ENCODE results near the gene MYL3. TPM values are rescaled to one million over a fixed set of nuclear protein-coding genes. Genes with fewer than 3 reads are reported as not detected.

MYL3 gene
- total RNA-seq, 1 donor from 2014 or later, result 3,804 TPM

DNA sequence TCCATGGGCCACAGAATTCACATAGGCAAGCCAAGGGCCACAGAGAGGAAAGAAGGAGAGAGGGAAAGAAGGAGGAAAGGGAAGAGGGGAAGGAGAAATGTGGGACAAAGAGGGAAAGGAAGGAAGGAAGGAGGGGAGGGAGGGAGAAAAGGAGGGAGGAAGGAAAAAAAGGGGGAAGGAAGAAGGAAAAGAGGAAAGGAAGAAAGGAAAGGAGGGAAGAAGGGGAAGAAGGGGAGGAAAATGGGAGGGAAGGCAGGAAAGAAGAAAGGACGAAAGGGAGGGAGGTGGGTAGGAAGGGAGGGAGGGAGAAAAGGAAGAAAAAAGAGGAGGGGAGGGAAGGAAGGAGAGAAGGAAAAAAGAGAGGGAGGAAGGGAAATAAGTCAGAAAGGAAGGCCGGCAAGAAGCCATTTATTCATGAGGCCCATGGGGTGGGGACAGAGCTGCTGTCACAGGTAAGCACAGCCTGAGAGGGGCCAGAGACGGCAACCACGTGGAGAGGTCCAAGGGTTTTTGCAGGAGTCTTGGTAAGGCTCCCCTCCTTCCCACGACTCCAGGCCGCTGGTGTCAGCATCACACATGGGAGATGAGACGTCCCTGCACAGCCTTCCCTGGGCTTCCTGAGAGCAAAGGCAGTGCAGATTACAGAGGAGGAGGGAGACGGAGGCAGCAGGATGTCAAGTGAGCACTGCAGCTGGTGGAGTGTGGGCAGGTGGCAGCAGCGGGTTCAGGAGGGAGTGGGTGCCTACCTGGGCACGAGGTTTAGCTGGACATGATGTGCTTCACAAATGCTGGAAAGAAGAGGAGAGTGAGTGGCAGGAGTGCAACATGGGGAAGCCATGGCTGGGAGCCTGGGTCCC, 5.5 kb downstream of the MYL3 start:
- intact Hi-C loops (cut with DNase I), result no loop called here

DNA sequence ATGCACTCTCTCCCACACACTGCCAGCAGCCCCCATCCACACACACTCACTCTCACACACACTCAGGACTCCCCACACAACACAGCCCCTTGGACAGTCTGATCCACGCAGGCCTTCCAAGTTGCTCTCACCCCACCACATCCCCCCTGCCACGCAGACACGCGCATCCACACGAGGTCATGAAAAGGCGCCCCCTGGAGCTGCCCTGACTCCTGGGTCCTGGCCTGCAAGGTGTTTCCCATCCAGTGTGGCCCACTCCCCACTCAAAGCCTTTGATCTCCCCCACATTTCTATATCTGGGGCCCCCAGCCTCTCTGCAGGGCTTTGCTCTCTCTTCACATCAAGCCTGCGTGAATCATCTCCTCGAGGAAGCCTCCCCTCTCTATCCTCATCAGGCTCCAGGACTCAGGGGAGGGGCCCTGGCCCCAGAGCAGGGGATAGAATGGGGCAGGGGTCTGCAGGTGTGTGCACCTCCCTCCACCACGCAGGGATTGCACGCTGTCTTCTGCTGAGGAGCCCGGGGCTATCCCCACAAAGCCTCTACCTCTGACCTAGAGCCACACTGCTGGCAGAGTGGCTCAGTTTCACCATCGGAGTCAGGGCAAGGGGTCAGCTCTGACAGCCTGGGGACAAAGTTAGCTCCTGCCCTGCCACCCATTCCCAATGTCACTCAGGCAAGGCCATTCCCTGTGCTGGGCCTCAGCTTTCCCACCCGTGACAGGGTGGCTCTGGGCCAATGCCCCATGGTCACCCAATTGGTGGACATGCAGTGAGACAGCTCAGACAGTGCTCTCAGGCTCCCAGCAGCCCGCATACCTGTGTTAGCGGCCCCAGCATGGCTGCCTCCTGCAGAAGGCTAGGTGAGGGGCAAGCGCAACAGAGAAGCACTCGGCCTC, 6.4 kb downstream of the MYL3 start:
- peak; percentile 74 for DNase-seq (ENCODE audit: low spot score)
- intact Hi-C loops (cut with DNase I), result no loop called here

More for the DNA sequence above, 5.5 kb downstream of the MYL3 start:
- no peak for DNase-seq (ENCODE audit: low spot score)

DNA sequence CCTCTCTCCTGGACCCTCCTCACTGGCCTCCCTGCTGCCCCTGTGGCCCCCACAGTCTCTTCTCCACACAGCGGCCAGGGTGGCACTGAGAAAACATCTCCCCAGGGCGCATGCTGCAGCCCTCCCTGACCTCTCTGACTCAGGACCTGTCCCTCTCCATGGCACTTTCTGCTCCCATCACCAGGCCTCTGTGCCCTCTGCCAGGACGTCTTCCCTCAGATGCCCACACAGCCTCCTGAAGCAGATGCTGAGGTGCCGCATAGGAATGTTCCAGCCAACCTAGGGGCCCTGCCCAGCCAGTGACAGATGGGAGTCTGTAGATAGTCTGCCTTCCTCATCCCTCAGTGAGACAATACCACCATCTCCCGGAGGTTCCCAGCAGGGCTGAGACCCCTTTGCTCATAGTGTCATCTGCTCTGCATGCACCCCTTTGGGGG, 8.7 kb downstream of the MYL3 start:
- DNase-seq (ENCODE audit: low spot score), result peak; percentile 65

DNA sequence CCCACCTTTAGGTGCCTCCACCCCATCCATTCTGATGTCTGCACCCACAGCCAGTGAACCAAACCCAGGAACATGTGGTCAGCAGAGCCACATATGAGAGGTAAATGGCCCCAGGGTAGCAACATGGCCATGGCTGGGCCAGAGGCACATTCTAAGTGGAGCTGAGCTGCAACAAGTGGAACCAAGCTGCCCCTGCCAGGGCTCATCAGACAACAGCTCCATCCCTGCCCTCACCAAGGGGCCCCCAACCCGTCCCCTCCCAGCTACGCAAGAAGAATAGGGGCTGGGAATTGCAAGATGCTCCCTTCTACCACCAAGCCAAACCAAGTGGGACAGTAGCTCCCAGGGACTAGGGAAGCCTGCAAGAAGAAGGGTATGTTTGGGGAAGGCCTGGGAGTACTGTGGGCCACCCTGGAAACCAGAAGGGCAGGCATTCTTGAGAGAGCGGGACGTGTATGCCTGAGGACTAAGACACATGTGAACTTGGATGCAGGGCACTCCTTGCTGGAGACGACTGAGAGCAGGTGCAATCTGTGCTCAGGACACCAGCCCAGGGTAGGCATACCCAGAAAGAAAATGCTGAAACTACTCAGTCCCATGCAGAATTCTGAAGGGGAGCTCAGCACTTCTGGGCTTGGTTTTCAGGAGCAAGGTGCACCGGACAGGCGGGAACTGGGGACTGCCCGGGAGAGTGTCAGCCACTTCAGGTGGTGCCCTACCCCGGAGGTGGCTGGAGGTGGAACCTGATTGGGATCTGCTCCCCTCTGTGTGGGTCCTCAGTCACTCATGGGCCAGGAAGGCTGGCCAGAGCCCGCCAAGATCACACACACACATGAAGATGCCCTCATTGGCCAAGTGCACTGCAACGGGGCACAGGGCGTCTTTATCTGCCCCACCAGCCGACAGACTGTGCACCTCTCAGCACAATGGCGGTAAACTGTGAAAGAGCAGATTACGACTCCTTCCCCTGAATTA, 9.5 kb downstream of the MYL3 start:
- peak; percentile 72 for DNase-seq (ENCODE audit: low spot score)
- intact Hi-C loops (cut with DNase I), result no loop called here

More for the DNA sequence above, 8.7 kb downstream of the MYL3 start:
- intact Hi-C loops (cut with DNase I), result no loop called here

DNA sequence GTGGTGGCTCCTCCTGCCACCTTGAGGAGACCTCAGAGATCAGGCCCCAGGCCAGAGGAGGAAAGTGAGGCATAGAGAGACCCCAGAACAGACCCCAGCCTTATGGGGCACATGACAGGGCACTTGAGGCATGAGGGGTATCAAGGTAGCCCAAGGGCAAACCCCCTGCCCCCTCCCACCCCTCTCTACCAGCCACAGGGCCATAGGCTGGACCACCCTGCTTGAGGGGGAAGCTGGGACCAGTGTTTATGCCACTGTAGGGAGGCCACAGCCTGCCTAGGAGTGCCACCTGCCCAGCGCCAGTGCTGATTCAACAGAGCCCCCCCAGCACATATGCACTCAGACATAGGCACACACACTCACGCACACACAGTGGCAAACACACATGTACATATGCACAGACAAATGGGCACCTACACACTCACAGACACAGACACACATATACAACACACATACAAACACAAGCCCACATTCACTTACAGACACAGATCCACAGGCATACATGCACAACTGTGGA, 10.3 kb downstream of the MYL3 start:
- DNase-seq (ENCODE audit: low spot score), result peak; percentile 50
- intact Hi-C loops (cut with DNase I), result no loop called here

DNA sequence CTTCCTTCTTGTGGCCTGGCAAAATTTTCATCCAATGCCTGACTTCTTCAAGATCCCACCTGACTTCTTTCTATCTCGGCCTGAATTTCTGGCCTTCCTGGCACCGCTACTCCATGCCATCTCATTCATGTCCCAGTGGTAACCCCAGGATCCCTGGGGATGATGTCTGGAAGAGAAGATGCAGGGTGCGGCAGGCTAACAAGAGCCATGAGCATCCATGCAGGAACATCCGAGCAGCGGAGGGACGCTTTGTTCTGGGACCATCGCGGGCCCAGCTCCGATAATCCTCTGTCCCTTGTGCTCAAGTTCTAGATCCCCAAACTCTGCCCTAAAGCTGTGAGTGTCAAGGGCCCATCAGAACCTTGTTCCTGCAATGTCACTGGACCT, 10.9 kb downstream of the MYL3 start:
- DNase-seq (ENCODE audit: low spot score), result peak; percentile 71
- intact Hi-C loops (cut with DNase I), result no loop called here

DNA sequence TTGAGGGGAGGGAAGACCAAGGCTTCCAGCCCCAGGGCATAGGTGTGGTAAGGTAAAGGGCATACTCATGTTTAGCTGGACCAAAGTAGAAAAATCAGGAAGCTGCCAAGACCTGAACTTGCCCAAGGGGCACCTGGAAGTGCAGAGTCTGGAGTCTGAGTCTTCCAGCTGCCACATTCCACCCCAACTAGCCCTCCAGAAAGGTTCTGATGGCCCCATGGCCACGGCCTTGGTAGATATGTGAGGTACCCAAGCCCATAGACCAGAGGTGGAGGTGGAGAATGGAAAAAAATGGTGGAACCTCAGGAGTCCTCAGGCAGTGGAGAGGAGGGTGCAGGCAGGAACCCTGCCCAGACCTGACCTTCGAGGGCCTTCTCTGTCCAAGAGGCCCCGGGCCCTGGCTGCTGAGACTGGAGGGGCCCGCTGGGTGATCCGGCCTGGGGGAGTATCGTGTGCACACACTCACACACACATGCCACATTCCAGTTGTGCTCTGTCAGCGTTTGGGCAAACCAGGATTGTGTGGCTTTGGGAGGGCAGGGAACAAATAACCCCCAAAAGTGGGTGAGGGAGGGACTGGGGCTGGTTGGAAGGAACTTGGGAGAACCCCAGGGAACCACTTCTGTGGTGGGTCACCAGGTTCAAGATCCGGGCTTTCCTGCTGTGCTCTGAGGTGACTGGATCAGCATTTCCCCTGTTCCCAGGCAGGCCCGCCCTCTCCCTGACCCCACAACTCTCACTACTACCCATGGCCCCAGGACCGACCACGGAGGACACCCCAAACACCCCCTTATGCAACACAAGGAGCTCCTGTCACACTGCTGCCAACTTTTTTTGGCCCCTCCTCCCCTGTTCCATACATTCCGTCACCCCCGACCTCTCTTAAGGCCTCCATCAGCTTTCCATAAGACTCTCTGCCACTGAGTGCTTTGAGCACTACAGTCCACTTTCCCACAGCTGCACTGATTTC, 11.6 kb downstream of the MYL3 start:
- peak; percentile 75 for DNase-seq (ENCODE audit: low spot score)
- intact Hi-C loops (cut with DNase I), result no loop called here

DNA sequence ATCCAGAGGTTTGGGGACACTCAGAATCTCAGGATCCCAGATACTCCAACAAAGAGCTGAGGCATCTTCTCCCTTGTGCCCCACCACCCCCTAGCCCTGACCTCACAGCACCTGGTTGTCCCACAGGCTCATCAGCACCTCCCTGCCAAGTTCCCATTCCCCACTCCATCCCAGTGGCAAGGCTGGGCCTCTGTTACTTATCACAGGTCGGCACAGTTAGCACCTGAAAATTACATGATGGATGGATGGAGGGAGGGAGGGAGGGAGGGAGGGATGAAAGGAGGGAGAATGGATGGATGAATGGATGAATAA, 12.8 kb downstream of the MYL3 start:
- DNase-seq (ENCODE audit: low spot score), result peak; percentile 64
- intact Hi-C loops (cut with DNase I), result no loop called here

DNA sequence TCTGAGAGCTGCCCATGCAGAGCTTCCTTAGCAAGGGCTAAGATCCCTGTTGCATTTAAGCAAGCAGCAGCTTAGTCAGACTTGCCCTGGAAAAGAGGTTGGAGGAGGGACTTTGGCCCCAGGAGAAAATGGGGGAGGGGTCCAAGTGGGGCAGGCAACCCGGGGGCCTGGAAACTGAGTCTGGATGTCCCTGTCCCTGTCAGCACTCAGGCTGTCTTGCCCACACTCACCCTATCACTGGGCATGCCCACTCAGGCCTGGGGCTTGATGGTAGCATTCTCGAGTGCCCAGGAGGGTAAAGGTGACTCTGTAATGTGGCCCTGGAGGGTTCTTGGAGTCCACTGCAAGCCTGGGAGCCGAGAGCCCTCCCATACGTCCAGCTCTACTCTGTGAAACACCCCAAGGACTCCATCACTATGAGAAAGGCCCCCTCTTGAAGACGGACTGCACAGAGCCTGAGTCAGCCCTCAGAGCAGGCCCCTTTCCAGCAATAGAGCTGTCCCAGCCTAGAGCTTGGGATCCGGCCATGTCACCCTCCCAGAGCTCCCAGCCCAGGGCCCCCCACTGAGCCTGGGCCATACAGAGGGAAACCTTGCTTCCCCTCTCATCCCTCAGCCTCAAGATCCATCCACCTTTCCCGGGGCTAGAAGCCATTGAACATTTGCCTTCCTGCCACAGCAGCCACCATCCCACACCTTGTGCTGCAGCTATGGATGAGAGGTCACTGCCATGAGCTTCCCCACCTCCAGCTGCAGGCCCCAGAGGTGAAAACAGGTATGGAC, 13.4 kb downstream of the MYL3 start:
- intact Hi-C loops (cut with DNase I), result no loop called here
- peak; percentile 72 for DNase-seq (ENCODE audit: low spot score)

DNA sequence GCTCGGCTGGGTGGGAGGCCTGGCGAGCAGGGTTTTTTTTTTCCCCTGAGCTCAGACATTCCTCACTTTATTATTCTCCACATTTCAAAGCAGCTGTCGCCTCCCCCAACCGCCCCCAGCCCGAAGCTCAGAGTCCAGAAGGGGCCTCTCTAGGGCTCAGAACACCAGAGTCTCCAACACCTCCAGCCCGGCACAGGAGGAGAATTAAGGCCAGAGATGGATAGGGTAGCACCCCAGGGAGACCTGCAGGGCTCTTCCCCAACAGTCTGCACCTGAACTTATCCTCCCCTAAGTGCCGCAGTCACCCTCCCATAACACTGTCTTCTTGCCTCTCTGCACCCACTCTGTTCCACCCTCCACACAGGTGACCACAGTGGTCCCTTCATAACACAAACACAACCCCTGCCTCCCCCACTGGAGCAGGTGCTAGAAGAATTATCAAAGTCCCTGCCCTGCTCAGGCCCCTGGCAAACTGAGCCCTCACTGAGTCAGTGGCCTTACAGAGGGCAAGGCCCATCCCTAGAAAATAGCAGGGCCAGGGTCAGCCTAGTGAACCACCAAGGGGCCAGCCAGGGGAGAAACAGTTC, 14.1 kb downstream of the MYL3 start:
- intact Hi-C loops (cut with DNase I), result no loop called here
- peak; percentile 64 for DNase-seq (ENCODE audit: low spot score)

DNA sequence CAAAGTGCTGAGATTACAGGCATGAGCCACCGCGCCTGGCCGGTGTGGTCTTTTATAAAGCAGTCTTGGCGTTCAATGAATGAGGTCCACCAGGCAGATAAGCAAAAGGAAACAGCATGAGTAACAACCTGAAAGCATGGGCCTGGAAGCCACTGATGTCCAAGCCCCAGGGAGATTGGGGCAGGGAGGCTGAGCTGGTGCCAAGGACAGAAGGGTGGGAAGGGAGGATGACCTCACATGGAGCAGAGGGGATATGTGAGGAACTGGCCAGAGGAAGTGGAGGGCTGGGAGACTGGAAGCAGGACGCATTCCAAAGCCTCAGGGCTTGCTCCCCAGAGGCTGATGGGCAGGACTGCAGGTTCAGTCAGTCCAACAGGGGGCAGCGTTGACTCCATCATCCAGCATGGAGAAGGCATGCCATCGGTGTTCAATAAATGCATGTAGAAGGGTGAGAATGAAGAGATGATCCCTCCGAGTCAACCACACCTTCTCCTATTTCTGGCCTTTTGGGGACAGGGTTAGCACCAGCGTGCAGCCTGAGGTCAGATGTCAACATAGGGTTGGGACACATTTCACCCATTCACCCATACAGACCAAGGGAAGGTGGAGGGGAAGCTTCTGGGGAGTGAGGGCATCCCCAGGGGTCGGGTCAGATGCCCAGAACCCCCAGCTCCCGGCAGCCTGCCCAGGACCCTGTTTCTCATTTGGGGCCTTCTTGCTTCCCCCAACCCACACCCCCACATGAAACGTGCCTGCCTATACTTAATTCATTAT, 14.8 kb downstream of the MYL3 start:
- DNase-seq (ENCODE audit: low spot score), result peak; percentile 76
- intact Hi-C loops (cut with DNase I), result no loop called here

DNA sequence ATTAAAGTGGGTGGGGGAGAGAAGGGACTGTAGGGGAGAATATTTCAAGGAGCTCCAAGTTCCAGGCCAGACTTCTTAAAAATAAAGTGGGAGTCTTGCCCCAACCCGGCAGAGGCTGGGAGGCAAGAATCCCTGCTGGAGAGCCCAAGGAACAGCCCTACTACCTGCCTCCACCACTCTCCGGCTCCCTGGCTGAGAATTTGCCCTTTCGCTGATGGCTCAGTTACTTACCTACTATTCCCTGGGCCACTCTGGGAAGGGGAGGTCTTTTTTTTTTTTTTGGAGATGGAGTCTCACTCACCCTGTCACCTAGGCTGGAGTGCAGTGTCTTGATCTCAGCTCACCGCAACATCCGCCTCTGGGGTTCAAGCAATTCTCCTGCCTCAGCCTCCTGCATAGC, 15.5 kb downstream of the MYL3 start:
- DNase-seq (ENCODE audit: low spot score), result no peak
- intact Hi-C loops (cut with DNase I), result no loop called here

DNA sequence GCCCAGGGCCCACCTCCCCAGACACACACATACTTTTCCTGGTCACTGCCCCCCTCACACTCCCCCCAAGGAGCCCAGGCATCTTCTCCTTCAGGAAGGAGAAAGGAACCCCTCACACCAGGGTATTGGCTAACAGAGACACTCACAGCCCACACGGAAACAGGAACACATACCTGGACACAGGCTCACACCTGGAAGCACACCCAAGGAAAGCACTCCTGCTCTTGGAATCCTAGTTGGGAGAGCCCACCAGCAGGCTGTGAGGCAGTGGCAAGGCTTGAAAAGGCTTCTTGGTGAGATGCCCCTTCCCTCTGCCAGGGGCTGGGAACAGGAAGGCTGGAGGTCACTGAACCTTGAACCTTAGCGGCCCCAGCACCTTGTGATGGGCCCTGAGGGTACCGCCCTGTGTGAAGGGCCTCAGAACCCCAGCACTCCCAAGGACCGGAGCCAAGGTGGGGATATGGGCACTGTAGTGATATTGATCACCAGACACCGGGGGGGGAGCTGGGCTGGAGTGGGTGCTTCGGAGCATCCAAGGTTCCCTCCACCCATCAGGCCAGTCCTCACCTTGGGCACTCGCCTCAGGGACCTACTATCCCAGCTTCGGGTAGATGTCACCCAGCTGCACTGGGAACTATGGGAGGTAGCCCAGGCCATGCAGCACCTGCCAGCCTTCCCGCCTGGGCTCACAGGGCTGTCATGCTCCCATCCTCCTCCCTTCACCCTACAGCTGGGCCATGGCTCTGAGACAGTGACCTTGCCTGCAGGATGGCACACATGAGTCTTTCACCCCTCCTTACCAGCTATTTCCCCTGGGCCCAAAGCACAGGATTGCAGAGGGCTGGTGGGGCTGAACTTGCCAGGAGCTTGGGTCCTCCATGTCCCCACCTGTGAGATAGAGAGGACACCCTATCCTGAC, 16.4 kb downstream of the MYL3 start:
- intact Hi-C loops (cut with DNase I), result no loop called here
- DNase-seq (ENCODE audit: low spot score), result peak; percentile 63

DNA sequence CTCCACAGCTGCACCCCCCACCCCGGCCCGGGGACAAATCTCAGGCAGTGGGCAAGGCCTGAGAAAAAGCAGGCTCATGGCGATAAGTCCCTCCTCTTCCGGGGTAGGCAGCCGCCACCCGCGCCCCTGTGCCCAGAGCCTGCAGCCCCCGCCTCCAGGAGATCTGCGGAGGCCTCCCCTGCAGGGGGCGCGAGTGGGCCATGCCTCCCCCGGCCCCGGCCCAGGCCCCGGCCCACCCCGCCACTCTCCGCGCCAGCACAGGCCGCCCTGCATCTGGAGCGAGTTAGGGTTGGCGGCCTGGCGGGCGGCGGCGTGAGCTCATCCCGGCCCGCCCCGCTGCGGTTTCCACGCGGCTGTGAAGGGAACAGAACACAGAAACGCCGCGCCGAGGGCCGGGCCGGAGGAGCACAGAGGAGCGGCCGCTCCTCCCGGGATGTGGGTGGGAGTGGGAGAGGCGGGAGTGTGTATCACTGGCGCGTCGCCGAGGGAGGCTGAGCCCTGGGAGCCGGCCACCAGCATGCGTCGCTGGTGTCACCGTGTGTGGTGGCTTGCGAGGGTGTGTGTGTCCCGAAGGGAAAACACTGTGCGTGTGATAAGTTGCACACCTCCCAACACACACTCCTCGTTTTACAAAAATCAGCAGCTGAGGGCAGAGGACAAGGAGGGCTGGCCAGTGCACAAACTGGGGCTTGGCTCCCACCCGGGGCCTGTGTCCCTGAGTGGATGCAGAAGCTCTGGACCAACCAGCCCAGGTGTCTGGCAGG, 17.2 kb downstream of the MYL3 start:
- intact Hi-C loops (cut with DNase I), result no loop called here
- DNase-seq (ENCODE audit: low spot score), result no peak

DNA sequence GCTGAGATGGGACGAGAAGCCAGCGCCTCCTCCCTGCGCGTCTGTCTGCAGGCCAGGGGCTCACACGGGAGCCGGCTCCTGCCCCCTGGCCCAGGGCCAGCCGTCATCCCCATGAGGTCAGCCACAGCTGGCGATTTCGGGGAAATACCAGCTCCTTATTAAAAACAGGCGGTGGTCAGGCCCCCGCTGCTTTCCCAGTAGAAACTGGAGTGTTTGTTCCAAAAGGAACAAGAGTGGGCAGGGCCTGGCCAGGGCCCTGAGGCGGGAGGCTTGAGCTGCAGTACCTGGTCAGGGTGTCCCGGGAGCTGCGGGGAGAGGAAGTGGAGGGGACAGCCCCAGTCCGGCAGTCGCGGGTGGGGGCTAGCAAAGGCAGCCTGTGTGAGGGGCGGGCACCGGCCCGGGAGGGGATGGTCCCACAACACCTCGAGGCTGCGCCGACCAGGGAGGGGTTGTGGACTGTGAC, 17.8 kb downstream of the MYL3 start:
- intact Hi-C loops (cut with DNase I), result no loop called here

More for the DNA sequence above, 17.8 kb downstream of the MYL3 start:
- no peak for DNase-seq (ENCODE audit: low spot score)

All from cardiac septum (tissue), 1 donor.